GM18505 (cell line): ENCODE data around the gene RPL11.
"Not testable (repeated sequence)": the region's sequence is repeated elsewhere in the genome, so short reads cannot be mapped to it uniquely, and the experiment has no call there.

ENCODE experiments used
- ATAC-seq: cut with Tn5 transposase; IDR thresholded peaks from one replicate; pipeline ENCODE4 v1.9.1; 2021; ENCODE audit not compliant: unreplicated experiment
- POLR2A ChIP-seq: IDR thresholded peaks from 4 replicates; pipeline ENCODE4 v1.6.1; 2011; ENCODE audit warnings: borderline replicate concordance; ENCODE audit not compliant: insufficient read depth, insufficient read length; ENCODE audit errors: extremely low read depth

Gene RPL11

GRCh38 chr1:23732363-23733224 lies 41.0 kb downstream of the RPL11 start:
- no peak for TF ChIP-seq POLR2A
- ATAC-seq: no peak

- ATAC-seq: not testable (repeated sequence)
Measured at GRCh38 chr1:23733281-23733680, 41.7 kb downstream of the RPL11 start.

- ATAC-seq: no peak
- TF ChIP-seq POLR2A: no peak
Measured at GRCh38 chr1:23736437-23737134, 45.0 kb downstream of the RPL11 start.

GRCh38 chr1:23741609-23742008 lies 50.0 kb downstream of the RPL11 start:
- no peak for ATAC-seq
- TF ChIP-seq POLR2A: no peak

GRCh38 chr1:23742670-23743286 lies 51.2 kb downstream of the RPL11 start:
- ATAC-seq: peak; percentile 13
- no peak for TF ChIP-seq POLR2A

GRCh38 chr1:23743287-23744152 lies 51.9 kb downstream of the RPL11 start, which contains the start of gene ELOA:
Gene ELOA (plus strand): TSS chr1:23743471. CDS start chr1:23743504, 33 bp downstream.
- TF ChIP-seq POLR2A: peak; percentile 94
- peak; percentile 76 for ATAC-seq

GRCh38 chr1:23745515-23745914 lies 53.9 kb downstream of the RPL11 start:
- TF ChIP-seq POLR2A: no peak
- no peak for ATAC-seq
